ENCODE data around the gene BLOC1S5.
"Not testable (repeated sequence)": the region's sequence is repeated elsewhere in the genome, so short reads cannot be mapped to it uniquely, and the experiment has no call there.

Gene BLOC1S5

DNA sequence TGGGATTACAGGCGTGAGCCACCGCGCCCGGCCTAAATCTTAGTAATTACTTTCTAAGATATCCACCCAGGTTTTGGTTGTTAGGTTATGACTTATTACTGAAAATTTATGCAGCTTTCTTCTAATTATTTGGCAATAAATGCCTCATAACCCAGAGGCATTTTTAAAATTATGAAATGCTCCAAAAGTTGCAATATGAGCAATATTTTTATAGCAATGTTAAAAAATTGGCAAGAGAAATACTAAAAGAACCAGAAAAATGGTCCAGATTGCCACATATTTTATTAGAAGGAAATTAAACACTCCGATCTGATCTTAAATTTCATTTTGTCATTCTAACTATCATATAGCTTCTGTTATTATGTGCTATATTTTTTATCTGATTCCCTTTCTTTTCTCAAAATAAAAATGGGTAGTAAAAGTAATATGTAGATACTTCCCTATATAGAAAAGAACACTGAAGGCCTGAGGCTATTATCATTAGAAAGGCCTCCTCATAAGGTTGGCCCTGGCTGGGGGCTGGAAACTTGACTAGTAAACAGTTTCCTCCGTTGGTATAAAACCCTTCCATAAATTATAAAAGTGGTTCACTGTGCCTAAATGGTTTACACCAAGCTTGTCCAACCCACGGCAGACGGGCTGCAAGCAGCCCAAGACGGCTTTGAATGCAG is 22.1 kb downstream of the BLOC1S5 start:
- no peak for DNase-seq

- DNase-seq, result not testable (repeated sequence)
Observed at GRCh38 chr6:8034107-8034506, 30.1 kb downstream of the BLOC1S5 start.

DNA sequence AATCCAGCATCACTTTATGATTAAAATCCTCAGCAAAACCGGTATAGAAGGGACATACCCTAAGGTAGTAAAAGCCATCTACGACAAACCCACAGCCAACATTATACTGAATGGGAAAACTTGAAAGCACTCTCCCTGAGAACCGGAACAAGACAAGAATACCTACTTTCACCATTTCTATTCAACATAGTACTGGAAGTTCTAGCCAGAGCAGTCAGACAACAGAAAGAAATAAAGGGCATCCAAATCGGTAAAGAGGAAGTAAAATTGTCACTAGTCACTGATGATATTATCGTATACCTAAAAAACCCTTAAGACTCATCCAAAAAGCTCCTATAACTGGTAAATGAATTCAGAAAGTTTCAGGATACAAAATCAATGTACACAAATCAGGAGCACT is 33.3 kb downstream of the BLOC1S5 start:
- no peak for DNase-seq

GRCh38 chr6:8029243-8029870 is 34.8 kb downstream of the BLOC1S5 start:
- DNase-seq, result no peak

- DNase-seq, result no peak
Observed at GRCh38 chr6:8027965-8028651, 36.1 kb downstream of the BLOC1S5 start.

DNA sequence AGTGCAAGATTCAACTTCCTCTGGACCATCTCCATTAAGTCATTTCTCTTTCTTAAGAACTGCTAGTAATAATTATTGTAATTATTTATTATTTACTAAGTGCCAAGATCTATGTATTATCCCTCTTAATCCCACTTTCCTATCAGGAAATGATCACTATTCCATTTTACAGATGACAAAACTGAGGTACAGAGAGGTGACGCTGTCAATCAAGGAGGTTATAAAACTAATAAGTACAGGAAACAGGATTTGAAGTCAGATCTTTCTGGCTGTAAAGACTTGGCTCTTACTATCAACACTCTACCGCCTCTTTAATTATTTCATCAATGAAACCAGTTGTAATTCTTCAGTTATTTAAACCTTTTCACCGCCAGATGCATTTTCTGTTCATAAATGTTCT is 37.4 kb downstream of the BLOC1S5 start:
- no peak for DNase-seq

- no peak for DNase-seq
Observed at GRCh38 chr6:8025191-8025590, 39.0 kb downstream of the BLOC1S5 start.

GRCh38 chr6:8023638-8024037 is 40.6 kb downstream of the BLOC1S5 start:
- DNase-seq, result no peak

- DNase-seq, result no peak
Observed at GRCh38 chr6:8020083-8020482, 44.1 kb downstream of the BLOC1S5 start.

DNA sequence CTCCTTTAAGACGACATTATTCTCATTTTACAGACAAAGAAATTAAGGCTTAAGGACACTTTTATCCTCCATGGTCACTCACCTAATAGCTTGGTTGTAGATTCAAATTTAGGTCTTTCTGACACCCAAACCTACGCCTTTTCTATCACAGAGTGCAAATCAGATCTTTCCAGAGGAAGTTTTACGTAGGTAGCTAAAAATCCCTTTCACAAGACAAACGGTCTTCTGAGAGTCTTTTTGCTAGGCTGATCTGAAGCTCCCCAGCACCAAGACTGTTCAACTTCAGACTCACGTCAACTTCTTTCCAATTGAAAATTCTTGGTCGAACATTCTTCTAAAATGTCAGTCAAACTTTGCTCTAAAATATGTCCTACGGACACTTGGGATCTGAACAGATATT is 46.5 kb downstream of the BLOC1S5 start:
- DNase-seq, result no peak

GRCh38 chr6:8017276-8017701 is 46.9 kb downstream of the BLOC1S5 start:
- no peak for DNase-seq

DNA sequence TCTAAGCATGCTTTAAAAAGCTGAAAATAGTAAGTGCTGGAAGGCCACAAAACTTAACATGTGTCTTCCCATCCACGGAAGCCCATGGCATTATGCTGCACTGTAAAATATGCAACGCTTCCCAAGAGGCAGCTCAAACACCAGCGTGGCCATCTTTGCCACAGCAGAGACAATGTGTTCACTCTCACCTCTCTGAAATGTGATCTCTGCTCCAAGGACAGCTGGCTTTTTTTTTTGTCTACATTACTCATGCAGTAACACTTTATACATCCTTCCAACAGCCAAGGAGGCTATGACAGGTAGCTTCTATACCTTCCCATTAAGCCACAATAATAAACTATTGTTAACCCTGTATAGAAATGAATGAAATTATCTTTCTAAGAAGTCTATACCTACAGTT is 49.2 kb downstream of the BLOC1S5 start:
- DNase-seq, result no peak

GRCh38 chr6:8013763-8014162 is 50.4 kb downstream of the BLOC1S5 start:
- no peak for DNase-seq

DNA sequence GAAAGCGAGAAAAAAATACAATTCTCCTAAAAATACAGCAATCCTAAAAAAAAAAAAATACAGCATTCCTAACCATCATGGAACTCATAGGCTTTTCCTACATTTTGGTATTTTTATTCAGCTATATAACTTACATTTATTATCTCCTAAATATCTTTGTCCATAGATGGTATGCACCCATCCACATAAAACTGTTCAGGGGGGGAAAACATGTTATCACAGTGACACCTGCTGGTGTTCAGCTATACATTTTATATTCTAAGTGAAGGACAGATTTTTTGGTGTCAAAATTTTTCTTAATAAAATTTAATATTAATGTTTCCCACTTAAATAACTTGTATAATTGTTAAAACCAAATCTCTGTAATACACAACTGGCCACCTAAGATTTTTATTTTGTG is 58.0 kb downstream of the BLOC1S5 start:
- no peak for DNase-seq

- DNase-seq, result no peak
Observed at GRCh38 chr6:8005136-8005535, 59.1 kb downstream of the BLOC1S5 start.

DNA sequence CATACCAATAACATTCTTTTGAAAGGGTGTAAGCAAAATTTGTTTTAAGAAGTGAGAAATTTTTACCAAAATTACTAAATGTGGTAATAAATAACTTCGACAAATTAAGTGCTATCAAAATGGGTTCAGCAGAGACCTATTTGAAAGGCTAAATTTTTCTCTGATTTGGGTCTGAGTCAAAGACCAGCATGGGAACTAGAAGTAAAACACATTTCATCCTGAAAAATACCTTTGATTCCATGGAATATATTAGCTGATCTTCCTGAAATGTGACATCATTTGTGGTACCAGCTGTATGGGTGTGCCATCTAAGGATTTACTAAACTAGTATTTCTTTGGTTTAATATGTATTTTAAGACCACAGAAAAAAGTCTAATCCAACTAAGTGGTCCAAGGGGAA is 63.6 kb downstream of the BLOC1S5 start:
- DNase-seq, result no peak

DNA sequence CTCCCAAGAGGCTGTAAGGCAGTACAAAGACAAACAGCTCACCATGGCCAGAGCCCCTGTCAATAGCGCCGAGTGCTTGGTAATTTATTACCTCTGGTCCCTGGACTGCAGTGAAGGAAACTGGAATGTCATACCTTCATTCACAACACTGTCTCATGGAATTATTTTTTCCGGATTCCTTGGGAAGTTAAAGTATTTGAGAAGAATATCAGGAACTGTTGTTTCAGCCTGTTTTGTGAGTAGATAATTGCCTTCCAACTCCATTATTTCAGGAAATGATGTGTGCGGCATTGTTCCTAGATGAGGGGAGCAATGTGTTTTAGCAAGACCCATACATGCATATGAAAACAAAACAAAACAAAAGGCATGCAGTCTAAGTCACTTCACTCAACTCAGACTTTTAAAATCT is 64.0 kb downstream of the BLOC1S5 start:
- DNase-seq, result peak; percentile 84

DNA sequence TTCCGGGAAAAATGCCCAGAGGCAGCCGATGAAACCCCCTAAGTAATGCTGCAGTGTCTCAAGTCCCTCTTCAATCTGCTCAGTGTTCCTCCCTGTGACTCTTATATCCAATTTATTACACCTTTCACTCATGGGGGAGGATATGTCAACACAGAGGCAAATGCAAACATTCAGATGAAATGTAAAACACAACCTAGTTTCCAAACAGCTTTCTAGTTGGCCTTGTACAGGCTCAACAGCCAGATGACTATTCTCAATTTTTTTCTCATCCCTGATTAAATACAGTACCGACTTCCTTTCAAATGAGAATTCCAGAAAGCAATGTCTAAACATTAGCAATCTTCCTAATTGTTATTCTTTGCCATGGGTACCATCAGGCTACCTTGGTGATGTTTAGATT is 65.0 kb downstream of the BLOC1S5 start:
- no peak for DNase-seq

DNA sequence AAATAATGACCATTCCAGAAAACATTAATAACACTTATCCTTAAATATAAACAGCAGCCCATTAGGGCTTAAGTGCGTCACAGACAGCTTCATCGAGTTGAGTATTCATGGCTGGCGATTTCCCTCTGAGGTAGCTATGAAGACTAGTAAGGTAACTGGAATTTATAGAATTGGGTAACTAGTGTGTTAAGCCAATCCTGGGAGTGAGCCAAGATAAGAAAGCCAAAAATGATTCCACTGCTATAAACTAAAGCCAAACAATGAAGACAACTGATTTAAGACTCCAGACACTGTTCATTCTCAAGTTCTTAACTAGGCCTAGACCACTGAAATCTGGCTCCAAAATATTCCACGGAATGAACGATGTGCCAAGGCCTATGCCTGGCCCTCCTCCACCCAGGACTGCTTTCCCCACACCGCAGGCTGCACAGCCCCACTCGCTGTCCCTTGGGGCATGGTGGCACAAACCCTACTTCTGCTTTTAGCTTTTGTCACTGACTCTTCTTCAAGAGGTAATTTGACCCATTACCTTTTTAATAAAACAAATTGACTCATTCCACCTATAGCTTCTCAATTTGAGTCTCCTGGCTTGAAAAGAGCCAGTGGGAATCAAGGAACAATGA is 66.0 kb downstream of the BLOC1S5 start:
- DNase-seq, result no peak

DNA sequence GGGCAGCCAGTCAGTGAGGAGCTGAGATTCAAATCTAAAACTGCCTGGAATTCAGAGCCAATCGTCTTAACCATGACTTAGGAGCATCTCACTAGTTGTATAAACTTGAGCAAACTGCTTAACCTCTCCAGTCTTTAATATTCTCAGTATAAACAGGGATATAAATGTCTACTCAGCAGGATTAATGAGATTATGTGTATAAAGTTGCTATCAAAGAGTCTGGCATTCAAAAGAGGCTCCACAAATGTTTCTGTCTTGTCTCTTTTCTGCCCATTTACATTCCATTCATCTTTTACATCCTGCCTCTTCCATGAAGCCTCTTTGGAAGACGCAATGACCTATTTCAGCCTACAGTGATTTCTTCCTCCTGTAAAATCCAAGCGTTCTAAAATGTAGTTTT is 66.9 kb downstream of the BLOC1S5 start:
- no peak for DNase-seq

DNA sequence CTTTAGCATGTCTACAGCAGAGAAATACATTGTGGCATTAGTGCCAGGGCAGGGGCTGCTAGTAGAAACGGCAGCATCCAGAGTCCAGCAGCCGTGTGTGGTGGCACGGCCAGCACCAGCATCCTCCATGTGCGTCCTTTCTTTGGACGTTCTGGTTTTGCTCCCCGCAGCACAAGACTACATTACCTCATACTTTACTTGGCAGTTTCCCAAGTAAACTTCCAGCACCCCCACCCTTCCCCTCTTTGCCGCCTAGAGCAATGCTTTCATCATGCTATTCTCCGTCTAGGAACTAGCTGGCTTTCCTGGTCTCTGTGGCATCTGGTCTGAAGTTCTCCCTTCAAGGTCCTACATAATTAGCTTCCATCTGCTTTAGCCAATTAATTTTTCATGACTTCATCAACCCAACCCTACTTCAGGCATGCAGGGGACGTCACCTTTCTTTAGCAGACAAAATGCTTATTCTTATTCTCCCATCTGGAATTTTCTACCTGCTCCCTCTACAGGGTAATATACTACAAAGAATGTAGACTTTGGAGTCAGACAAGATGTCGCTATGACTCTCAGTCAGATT is 67.6 kb downstream of the BLOC1S5 start:
- DNase-seq, result no peak

DNA sequence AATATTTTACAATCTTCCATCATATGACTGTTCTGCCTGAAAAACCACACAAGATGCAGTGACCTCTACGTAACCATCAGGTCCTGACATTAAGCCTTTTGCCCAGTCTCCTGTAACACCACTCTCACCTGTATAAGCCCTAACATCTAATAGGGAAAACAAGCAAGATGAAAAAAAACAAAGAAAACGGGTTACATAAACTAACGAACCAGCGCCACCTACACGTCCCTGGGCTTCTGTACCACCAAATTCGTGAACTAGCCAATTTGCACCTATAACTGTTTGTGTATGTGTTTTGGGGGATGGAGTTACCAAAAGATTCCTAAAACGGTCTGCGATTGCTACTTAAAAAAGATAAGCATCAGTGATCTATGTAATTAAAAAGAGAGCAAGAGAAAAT is 70.2 kb downstream of the BLOC1S5 start:
- DNase-seq, result no peak

DNA sequence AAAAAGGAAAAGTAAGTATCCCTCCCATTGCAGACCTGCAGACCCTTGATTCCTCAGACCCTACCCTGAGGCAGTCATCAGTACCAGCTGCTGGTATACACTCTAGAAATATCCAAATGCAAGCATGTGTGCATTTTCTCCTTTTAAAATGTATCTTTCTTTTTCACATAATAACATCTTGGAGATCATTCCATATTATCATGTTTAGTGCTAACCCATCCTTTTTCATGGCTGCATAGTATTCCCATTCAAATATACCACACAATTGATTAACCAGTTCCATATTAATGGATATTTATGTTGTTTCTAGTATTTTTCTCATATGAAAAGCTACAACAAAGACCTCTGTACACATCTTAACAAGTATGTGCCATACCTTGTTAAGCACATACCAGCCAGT is 70.8 kb downstream of the BLOC1S5 start:
- DNase-seq, result no peak

All from islet precursor cell (in vitro differentiated cells).